SK-N-SH treated with all-trans-retinoic acid at 6 μM for 48 hours (cell line): ENCODE measurements around the gene TRAPPC6A.

Experiments
- ARNTL ChIP-seq: fragments of 450-650 bp; formaldehyde crosslinking; IDR thresholded peaks from 2 replicates; pipeline ENCODE4 v1.5.0; 2020; ENCODE audit warnings: low read depth, mild to moderate bottlenecking, moderate library complexity, borderline replicate concordance
- CSDC2 ChIP-seq: fragments of 250-450 bp; sonication (Bioruptor Pico); IDR thresholded peaks from 2 replicates; pipeline ENCODE4 v1.5.0; 2020; ENCODE audit warnings: mild to moderate bottlenecking, moderate library complexity
- RARB ChIP-seq: fragments of 250-450 bp; sonication (Bioruptor Pico); IDR thresholded peaks from 2 replicates; pipeline ENCODE4 v1.8.0; 2021; ENCODE audit warnings: mild to moderate bottlenecking, moderate library complexity
- TCF4 ChIP-seq: fragments of 250-450 bp; sonication (Bioruptor Pico); IDR thresholded peaks from 2 replicates; pipeline ENCODE4 v1.8.0; 2021; ENCODE audit warnings: mild to moderate bottlenecking, moderate library complexity, borderline replicate concordance
- TOX ChIP-seq: fragments of 250-450 bp; sonication (Bioruptor Pico); IDR thresholded peaks from 2 replicates; pipeline ENCODE4 v1.8.0; 2021; ENCODE audit warnings: mild to moderate bottlenecking, moderate library complexity, borderline replicate concordance
- ZC3H10 ChIP-seq: fragments of 250-450 bp; sonication (Bioruptor Pico); IDR thresholded peaks from 2 replicates; pipeline ENCODE4 v1.5.1; 2021; ENCODE audit warnings: mild to moderate bottlenecking, moderate library complexity
- ZFP30 ChIP-seq: fragments of 450-650 bp; formaldehyde crosslinking; IDR thresholded peaks from 2 replicates; pipeline ENCODE4 v1.5.0; 2022; ENCODE audit warnings: mild to moderate bottlenecking, moderate library complexity
- ZNF565 ChIP-seq: fragments of 450-650 bp; formaldehyde crosslinking; conservative IDR thresholded peaks from 2 replicates; pipeline ENCODE4 v1.5.0; 2020; ENCODE audit warnings: low read depth, mild to moderate bottlenecking, moderate library complexity
- ZNF8 ChIP-seq: fragments of 450-650 bp; formaldehyde crosslinking; IDR thresholded peaks from 2 replicates; pipeline ENCODE4 v1.5.0; 2020; ENCODE audit warnings: mild to moderate bottlenecking, moderate library complexity
- TF ChIP-seq, protein P1 (sequence below): fragments of 250-450 bp; sonication (Bioruptor Pico); IDR thresholded peaks from 2 replicates; pipeline ENCODE4 v1.5.1; 2021; ENCODE audit warnings: mild to moderate bottlenecking, moderate library complexity
- TF ChIP-seq, protein P2 (sequence below): fragments of 250-450 bp; sonication (Bioruptor Pico); IDR thresholded peaks from 2 replicates; pipeline ENCODE4 v1.8.0; 2020; ENCODE audit warnings: mild to moderate bottlenecking, moderate library complexity, borderline replicate concordance
- TF ChIP-seq, protein P3 (sequence below): fragments of 250-450 bp; sonication (Bioruptor Pico); IDR thresholded peaks from 2 replicates; pipeline ENCODE4 v1.8.0; 2021; ENCODE audit warnings: low read depth, mild to moderate bottlenecking, moderate library complexity, borderline replicate concordance

GRCh38 chr19:45150751-45151281 is 27.2 kb downstream of the TRAPPC6A start:
- TF ChIP-seq, protein P1, sequence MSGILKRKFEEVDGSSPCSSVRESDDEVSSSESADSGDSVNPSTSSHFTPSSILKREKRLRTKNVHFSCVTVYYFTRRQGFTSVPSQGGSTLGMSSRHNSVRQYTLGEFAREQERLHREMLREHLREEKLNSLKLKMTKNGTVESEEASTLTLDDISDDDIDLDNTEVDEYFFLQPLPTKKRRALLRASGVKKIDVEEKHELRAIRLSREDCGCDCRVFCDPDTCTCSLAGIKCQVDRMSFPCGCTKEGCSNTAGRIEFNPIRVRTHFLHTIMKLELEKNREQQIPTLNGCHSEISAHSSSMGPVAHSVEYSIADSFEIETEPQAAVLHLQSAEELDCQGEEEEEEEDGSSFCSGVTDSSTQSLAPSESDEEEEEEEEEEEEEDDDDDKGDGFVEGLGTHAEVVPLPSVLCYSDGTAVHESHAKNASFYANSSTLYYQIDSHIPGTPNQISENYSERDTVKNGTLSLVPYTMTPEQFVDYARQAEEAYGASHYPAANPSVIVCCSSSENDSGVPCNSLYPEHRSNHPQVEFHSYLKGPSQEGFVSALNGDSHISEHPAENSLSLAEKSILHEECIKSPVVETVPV (CRISPR knock-in tag) = no peak
- TF ChIP-seq, protein P2, sequence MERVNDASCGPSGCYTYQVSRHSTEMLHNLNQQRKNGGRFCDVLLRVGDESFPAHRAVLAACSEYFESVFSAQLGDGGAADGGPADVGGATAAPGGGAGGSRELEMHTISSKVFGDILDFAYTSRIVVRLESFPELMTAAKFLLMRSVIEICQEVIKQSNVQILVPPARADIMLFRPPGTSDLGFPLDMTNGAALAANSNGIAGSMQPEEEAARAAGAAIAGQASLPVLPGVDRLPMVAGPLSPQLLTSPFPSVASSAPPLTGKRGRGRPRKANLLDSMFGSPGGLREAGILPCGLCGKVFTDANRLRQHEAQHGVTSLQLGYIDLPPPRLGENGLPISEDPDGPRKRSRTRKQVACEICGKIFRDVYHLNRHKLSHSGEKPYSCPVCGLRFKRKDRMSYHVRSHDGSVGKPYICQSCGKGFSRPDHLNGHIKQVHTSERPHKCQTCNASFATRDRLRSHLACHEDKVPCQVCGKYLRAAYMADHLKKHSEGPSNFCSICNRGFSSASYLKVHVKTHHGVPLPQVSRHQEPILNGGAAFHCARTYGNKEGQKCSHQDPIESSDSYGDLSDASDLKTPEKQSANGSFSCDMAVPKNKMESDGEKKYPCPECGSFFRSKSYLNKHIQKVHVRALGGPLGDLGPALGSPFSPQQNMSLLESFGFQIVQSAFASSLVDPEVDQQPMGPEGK (CRISPR knock-in tag) = no peak
- no peak for TF ChIP-seq ZFP30 (CRISPR knock-in tag)
- TF ChIP-seq, protein P3, sequence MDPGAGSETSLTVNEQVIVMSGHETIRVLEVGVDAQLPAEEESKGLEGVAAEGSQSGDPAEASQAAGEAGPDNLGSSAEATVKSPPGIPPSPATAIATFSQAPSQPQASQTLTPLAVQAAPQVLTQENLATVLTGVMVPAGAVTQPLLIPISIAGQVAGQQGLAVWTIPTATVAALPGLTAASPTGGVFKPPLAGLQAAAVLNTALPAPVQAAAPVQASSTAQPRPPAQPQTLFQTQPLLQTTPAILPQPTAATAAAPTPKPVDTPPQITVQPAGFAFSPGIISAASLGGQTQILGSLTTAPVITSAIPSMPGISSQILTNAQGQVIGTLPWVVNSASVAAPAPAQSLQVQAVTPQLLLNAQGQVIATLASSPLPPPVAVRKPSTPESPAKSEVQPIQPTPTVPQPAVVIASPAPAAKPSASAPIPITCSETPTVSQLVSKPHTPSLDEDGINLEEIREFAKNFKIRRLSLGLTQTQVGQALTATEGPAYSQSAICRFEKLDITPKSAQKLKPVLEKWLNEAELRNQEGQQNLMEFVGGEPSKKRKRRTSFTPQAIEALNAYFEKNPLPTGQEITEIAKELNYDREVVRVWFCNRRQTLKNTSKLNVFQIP (CRISPR knock-in tag) = no peak
- no peak for TF ChIP-seq TCF4 (CRISPR knock-in tag)
- no peak for TF ChIP-seq RARB (CRISPR knock-in tag)
- no peak for TF ChIP-seq ZNF565 (CRISPR knock-in tag)
- TF ChIP-seq ARNTL = no peak
- no peak for TF ChIP-seq CSDC2
- TF ChIP-seq ZNF8 (CRISPR knock-in tag) = no peak
- no peak for TF ChIP-seq TOX
- no peak for TF ChIP-seq ZC3H10
